ENCODE measurements around the gene MYO16.
"Not testable (repeated sequence)": the region's sequence is repeated elsewhere in the genome, so short reads cannot be mapped to it uniquely, and the experiment has no call there.

The MYO16 gene

DNA sequence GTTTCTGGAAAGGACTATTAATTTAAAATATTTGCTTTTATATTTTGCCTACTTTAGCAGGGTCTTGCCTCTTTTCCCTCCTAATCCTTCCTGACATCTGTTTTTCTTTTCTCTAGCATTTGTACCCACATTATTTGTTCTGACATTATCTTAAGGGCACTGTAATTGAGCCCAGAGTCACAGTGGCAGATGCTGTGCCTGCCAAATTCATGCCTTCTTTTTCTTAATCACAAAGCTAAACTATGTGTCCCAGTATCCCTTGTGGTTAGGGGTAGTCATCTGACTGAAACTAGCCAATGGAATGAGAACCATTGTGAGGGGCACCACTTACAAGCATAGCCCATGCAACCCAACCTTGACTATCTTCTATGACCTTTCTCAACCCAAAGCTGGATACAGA is 562.9 kb downstream of the MYO16 start:
- no peak for DNase-seq (ENCODE audit: low read depth in 2 of 2)

DNA sequence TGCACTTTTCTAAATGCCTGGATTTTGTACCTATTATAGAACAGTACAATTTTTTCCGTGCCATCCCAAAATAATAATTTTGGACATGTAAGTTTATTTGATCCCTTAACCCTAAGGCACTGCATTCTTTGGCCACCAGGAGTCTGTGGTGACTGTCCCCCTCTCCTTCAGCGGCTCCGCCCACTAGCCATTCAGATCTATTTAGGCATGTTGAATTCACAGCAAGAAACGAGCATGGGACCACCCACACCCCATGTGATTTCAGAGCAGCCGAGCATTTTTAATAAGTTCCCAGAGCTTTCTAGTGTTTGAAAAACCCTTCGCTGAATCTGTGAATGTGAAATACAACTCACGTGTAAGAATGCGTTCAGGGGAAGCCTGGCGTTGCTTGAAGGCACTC is 567.5 kb downstream of the MYO16 start:
- DNase-seq (ENCODE audit: low read depth in 2 of 2), result no peak

- no peak for DNase-seq (ENCODE audit: low read depth in 2 of 2)
Measured at GRCh38 chr13:109198585-109198984, 569.2 kb downstream of the MYO16 start.

GRCh38 chr13:109199280-109199679 is 569.9 kb downstream of the MYO16 start:
- DNase-seq (ENCODE audit: low read depth in 2 of 2), result no peak

DNA sequence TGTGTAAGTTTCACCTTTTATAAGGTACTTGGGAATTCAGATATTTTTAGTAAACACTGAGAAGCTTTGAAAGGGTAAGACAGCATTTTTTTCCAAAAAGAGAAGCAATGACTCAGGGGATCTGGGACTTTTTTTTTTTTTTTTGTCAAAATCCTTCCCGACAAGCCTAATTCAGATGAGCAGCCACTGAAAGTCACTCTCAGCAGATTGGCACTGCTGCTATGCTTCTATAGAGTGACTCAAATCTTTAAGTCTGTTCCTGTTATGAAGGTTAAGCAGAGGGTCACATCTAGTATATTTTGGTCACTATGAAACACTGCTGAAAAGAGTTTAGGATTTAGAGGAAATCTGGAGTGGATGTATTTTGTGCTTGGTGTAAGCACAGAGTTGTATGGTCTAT is 571.1 kb downstream of the MYO16 start:
- no peak for DNase-seq (ENCODE audit: low read depth in 2 of 2)

DNA sequence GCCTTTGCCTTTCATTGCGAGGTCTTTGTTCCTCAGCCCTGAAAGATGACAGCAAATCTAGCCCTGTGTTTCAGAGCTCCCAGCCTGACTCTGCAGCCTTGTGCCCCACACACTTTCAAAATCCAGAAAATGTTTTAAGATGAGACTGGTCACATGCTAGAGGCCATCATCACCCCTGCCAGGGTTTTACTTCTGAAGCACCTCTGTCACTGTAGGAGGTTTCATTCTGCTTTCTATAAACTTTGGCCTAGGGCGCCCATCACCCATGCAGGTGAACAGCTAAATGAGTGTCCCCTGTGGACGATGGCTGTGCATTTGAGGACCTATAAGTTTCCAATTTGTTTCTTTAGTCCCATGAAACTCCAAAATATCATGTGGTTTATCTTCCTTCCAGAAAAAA is 574.2 kb downstream of the MYO16 start:
- no peak for DNase-seq (ENCODE audit: low read depth in 2 of 2)

DNA sequence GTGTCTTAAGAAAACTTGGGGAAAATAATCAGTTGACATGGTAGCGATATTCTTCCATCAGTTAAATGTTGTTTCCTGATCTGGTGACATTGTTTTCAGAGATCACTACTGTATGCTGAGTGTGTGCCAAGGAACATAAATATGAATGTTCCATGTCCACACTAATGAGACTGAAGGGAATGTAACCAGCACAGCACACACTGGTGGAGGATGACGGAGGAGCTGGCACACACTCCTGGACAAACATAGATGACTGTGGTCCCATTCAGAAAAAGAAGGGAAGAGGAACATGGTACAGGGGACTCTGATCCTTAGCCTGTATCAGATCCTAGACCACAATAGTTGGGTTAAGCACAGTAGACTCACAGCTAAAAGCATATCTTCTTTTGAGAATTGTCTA is 574.8 kb downstream of the MYO16 start:
- no peak for DNase-seq (ENCODE audit: low read depth in 2 of 2)

DNA sequence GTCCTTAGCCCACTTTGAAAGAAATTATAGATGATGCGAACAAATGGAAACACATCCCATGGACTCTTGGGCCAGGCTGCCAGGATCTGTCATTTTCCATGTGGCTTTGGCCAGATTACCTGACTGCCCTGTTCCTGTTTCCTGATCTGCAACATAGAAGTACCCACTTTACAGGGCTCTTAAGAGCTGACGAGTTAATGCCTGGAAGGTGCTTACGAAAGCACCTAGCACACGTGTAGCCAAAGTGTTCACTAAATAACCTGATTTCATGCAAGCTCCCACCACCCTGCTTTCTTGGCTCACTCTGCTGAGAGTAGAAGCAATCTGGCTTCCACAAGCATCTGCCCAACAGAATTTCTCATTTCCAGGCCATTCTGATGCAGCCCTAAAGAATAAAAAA is 575.2 kb downstream of the MYO16 start:
- DNase-seq (ENCODE audit: low read depth in 2 of 2), result no peak

GRCh38 chr13:109205315-109205714 is 575.9 kb downstream of the MYO16 start:
- DNase-seq (ENCODE audit: low read depth in 2 of 2), result no peak

DNA sequence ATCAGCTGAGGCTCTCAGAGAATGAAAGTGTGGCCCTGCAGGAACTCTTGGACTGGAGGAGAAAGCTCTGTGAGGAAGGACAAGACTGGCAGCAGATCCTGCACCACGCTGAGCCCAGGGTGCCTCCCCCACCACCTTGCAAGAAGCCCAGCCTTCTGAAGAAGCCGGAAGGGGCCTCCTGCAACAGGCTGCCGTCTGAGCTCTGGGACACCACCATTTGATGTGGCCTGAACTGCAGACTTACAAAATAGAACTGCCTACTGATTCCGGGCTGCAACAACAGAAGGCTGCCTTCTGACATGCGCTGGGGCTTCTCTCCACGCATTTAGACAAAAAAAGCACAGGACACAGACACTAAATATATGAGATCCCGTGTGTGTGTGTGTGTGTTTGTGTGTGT is 577.2 kb downstream of the MYO16 start:
- DNase-seq (ENCODE audit: low read depth in 2 of 2), result no peak

DNA sequence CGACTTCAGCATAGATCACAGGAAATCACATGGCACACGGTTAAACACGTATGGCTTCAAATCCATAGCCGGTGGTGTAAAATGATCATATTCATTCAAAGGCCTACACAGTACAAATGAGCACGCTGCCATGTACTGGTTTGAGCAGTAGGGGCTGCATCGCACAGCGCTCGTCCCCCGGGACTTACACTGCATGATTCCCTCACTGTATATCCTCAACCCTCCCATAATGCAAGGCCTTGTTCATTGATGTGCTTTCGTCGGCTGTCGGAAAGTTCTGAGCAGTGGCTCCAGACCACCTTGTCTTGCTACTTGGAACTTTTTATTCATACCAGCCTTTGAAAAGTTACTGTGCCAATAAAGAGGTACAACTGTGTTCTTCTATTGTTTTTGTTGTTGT is 578.2 kb downstream of the MYO16 start:
- DNase-seq (ENCODE audit: low read depth in 2 of 2), result no peak

GRCh38 chr13:109208522-109208921 is 579.1 kb downstream of the MYO16 start:
- no peak for DNase-seq (ENCODE audit: low read depth in 2 of 2)

GRCh38 chr13:109209526-109209925 is 580.1 kb downstream of the MYO16 start:
- DNase-seq (ENCODE audit: low read depth in 2 of 2), result no peak

- DNase-seq (ENCODE audit: low read depth in 2 of 2), result no peak
Measured at GRCh38 chr13:109211616-109212015, 582.2 kb downstream of the MYO16 start.

GRCh38 chr13:109212650-109213049 is 583.2 kb downstream of the MYO16 start:
- DNase-seq (ENCODE audit: low read depth in 2 of 2), result no peak

- DNase-seq (ENCODE audit: low read depth in 2 of 2), result no peak
Measured at GRCh38 chr13:109213714-109214113, 584.3 kb downstream of the MYO16 start.

DNA sequence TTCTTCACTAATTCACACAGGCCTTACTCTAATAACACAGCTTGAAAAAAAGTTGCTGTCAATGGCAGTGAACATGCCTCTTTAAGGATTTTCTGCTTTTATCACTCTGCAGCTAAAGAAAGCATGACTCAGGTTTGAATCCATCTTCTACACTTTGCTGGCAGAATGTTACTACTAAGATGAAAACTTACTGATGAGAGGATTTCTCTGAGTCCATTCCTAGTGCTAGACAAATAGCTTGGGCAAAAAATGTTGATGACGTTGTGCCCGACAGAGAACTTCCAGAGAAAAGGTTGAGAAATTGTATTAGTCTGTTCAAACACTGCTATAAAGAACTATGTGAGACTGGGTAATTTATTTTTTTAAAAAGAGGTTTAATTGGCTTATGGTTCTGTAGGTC is 585.0 kb downstream of the MYO16 start:
- DNase-seq (ENCODE audit: low read depth in 2 of 2), result no peak

GRCh38 chr13:109215377-109215776 is 586.0 kb downstream of the MYO16 start:
- no peak for DNase-seq (ENCODE audit: low read depth in 2 of 2)

- not testable (repeated sequence) for DNase-seq (ENCODE audit: low read depth in 2 of 2)
Measured at GRCh38 chr13:109217510-109217909, 588.1 kb downstream of the MYO16 start.

- no peak for DNase-seq (ENCODE audit: low read depth in 2 of 2)
Measured at GRCh38 chr13:109220631-109221030, 591.2 kb downstream of the MYO16 start.

DNA sequence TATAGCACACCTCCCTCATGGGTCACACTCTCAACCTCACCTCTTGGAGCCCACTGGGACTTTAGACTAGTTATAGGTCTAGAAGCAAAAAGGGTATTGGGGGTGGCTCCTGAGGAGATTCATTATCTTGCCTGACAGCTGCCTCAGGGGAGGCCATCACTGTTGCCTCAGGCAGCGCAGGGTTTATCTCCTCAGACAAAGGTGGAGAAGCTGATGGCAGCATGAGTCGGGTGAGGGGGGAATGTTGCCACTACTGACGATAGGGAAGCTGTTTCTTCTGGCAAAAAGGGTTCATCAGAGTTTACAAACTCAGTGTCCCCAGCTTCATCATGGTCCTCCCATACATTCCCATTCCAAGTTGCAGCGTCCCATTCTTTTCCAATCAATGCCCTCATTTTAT is 594.6 kb downstream of the MYO16 start:
- DNase-seq (ENCODE audit: low read depth in 2 of 2), result no peak

- no peak for DNase-seq (ENCODE audit: low read depth in 2 of 2)
Measured at GRCh38 chr13:109226631-109227030, 597.2 kb downstream of the MYO16 start.

GRCh38 chr13:109227344-109227940 is 598.0 kb downstream of the MYO16 start:
- no peak for DNase-seq (ENCODE audit: low read depth in 2 of 2)

DNA sequence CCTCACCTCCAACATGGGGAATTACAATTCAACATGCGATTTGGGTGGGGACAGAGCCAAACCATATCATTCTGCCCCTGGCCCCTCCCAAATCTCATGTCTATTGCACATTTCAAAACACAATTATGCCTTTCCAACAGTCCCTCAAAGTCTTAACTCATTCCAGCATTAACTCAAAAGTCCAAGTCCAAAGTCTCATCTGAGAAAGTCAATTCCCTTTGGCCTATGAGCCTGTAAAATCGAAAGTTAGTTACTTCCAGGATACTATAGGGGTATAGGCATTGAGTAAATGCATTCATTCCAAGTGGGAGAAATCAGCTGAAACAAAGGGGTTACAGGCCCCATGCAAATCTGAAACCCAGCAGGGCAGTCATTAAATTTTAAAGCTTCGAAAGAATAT is 598.8 kb downstream of the MYO16 start:
- no peak for DNase-seq (ENCODE audit: low read depth in 2 of 2)

Data from fibroblast of skin of left biceps (primary cell).